ENCODE results near the gene RPS27.
A peak's percentile ranks its signal among the peaks of the same experiment; 100 is the strongest.

Gene RPS27

GRCh38 chr1:153990468-153991150 is at the start of gene RPS27:
Gene RPS27 (plus strand): TSS chr1:153990762. CDS start chr1:153990797, 35 bp downstream.
- intact Hi-C loops (cut with DNase I; ENCODE audit: low total_unique reads) = no loop called here
- H3K4me1 ChIP-seq = peaks cover 0 to 42% (median 32%) of the 10 kb centered on the region in 4 donors
- TF ChIP-seq CTCF (IDR thresholded peaks at IDR 0.05) = no peak
- H3K27me3 ChIP-seq = no peaks in the 10 kb centered on the region
- H3K27ac ChIP-seq = peak within 1 kb of the TSS; percentile 90 to 91
- peak; percentile 95 for DNase-seq
- peak within 1 kb of the TSS; percentile 72 to 76 for H3K4me3 ChIP-seq
- peaks cover 37 to 46% (median 39%) of the 10 kb centered on the region in 3 donors for H3K36me3 ChIP-seq
- H3K9me3 ChIP-seq = no peaks in the 10 kb centered on the region

- Histone ChIP-seq H3K9me3 (no peaks in the 10 kb centered on the region), H3K27ac (no peak overlapping the region), H3K4me1 (peaks cover 0 to 29% (median 15%) of the 10 kb centered on the region in 4 donors), H3K27me3 (no peaks in the 10 kb centered on the region), H3K36me3 (peaks cover 38 to 69% (median 54%) of the 10 kb centered on the region in 3 donors), H3K4me3 (no peak overlapping the region)
- TF ChIP-seq CTCF (IDR thresholded peaks at IDR 0.05) = no peak
- DNase-seq = no peak
- intact Hi-C loops (cut with DNase I; ENCODE audit: low total_unique reads) = loop anchor here (10.0 kb wide), 1 partner anchor 267 kb away; the partner anchor contains the start of genes ILF2 and NPR1
These were observed 48.5 kb upstream of the RPS27 start for GRCh38 chr1:153941826-153942725.

GRCh38 chr1:153942766-153943549 is 47.6 kb upstream of the RPS27 start:
- intact Hi-C loops (cut with DNase I; ENCODE audit: low total_unique reads) = loop anchor here (10.0 kb wide), 1 partner anchor 268 kb away; the partner anchor contains the start of genes ILF2 and NPR1
- no peak for DNase-seq
- no peak overlapping the region for H3K4me3 ChIP-seq
- peaks cover 33 to 66% (median 47%) of the 10 kb centered on the region in 3 donors for H3K36me3 ChIP-seq
- no peak overlapping the region for H3K27ac ChIP-seq
- H3K4me1 ChIP-seq = peaks cover 0 to 31% (median 15%) of the 10 kb centered on the region in 4 donors
- H3K9me3 ChIP-seq = no peaks in the 10 kb centered on the region
- H3K27me3 ChIP-seq = no peaks in the 10 kb centered on the region
- TF ChIP-seq CTCF (IDR thresholded peaks at IDR 0.05) = no peak

- Histone ChIP-seq H3K36me3 (peaks cover 43 to 68% (median 52%) of the 10 kb centered on the region in 3 donors), H3K9me3 (no peaks in the 10 kb centered on the region), H3K27me3 (no peaks in the 10 kb centered on the region), H3K27ac (peak overlapping the region; percentile 94 to 98), H3K4me3 (peak overlapping the region in 1 of 2 donors; percentile 93), H3K4me1 (peaks cover 0 to 31% (median 15%) of the 10 kb centered on the region in 4 donors)
- intact Hi-C loops (cut with DNase I; ENCODE audit: low total_unique reads) = loop anchor here (10.0 kb wide), 1 partner anchor 269 kb away; the partner anchor contains the start of genes ILF2 and NPR1
- no peak for DNase-seq
- TF ChIP-seq CTCF (IDR thresholded peaks at IDR 0.05) = no peak
These were observed 46.3 kb upstream of the RPS27 start for GRCh38 chr1:153944005-153944826.
